HG03175 (cell line): ENCODE results near the gene IL18R1.

ENCODE experiments used
- ATAC-seq: cut with Tn5 transposase; IDR thresholded peaks from one replicate; pipeline ENCODE4 v1.9.1; 2021; ENCODE audit warnings: mild to moderate bottlenecking, moderate library complexity; ENCODE audit not compliant: unreplicated experiment

Gene IL18R1

DNA sequence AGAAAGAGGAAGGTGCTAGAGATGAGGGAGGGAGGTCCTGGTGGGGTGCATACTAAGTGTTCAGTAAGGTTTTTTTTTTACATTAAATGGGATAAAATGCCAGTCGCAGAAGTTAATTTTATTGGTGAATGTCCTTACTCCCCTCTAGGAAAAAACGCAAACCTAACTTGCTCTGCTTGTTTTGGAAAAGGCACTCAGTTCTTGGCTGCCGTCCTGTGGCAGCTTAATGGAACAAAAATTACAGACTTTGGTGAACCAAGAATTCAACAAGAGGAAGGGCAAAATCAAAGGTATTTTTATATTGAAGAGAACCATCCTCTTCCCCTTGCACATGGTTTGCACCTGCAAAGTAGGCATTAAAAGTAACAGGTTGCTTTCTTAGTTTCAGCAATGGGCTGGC, 12.7 kb upstream of the IL18R1 start:
- no peak for ATAC-seq

- ATAC-seq = no peak
Measured at GRCh38 chr2:102344397-102344796, 11.2 kb upstream of the IL18R1 start.

DNA sequence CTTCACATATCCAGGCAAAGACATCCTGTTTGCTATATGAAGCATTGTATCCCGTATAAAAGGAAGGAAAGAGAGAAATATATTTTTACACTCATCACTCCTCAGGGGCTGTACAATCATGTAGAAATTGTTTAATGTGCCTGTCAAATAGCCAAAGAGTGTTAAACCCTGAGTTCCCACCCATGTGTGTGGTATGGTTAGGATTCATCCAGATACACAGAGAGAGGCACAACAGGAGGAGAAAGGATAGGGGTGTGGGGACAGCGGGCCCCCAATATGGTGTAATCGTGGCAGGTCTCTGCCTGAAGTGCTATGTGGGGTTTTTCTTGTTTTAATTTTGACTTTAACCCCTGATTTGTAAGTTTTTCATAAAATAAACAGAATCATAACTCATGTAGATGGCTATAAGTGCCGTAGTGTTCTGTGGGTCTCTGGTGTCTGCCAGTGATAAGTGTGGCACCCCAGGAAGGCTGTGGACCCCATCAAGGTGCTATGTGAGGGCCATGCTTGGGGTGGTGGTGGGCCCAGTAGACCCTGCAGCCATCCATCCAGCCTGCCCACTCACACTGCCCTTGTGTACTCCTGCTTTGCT, 10.2 kb upstream of the IL18R1 start:
- no peak for ATAC-seq

DNA sequence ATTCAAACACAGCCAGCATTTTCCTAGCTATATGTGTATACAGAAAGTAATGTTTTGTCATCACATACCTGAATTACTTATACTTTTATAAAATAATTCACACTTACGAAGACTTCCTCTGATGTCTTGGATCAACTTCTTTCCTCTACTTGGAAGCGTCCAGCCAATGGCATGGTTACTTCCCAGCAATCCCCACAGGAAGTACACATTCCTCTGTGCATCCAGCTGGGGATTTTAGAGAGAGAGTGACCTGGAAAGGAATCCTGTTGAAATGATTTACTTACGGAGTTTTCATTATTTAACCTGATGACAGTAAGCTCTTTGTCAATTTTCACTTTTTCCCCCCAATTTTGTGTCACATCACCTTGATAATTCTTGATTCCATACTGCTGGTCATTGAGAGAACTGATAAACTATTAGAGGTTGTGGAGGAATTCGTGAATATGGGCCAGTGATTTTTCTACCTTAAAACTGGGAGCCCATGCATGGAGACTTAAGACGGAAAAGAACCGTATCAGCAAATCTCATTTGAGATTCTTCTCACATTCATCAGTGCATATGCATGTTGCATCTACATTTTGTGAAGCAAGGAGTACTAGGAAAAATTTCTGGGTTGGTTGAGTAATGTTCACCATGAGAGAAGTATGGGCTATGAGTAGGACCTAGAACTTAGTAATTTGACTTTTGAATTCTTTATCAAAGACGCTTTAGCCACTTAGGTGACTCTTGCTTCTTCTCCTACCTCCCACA, 9.0 kb upstream of the IL18R1 start:
- no peak for ATAC-seq

DNA sequence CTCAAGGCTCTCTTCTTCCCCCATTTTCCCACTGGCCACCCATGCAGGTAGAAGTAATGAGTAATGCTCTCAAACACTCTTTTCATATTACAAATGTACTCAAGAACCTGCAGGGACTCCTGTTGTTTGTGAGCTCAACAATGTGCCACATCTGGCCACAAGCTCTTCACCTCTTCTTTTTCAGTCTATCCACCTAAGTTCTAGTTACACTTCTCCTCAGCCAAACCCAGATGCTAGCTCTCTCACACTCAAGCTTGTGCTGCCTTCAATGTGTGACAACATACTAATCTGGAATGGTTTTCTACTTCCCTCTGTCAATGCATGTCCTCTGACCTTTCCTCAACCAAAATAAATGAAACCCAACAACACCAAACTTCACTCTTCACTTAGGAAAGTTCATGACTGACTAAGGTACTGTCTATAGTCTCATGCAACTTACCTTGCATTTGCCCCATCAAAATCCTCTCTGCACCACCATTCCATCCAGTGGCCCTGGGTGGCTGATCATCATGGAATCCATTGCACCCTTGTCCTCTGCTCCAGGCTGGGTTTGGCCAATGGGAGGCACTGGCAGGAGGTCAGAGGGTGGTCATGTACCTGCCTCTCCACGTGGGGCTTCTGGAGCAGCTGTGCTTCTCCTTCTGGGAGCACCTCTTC, 5.3 kb upstream of the IL18R1 start:
- ATAC-seq = no peak

DNA sequence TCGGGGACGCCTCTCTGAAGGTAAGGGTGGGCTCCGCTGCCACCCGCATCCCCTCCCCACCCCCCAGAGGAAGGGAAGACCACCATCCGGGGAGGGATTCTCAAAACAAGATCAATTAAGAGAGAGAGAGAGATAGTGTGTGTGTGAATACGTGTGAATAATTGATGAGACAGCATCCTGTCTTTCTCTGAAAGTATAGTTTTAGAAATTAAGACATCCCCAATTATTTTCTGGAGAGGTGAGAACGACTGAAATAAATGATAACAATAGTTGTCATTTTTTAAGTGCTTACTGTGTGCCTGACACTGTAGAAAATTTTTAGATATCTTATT, 751 bp downstream of the IL18R1 start:
- ATAC-seq = peak; percentile 4

- ATAC-seq = no peak
Measured at GRCh38 chr2:102356741-102357140, 1.1 kb downstream of the IL18R1 start.

DNA sequence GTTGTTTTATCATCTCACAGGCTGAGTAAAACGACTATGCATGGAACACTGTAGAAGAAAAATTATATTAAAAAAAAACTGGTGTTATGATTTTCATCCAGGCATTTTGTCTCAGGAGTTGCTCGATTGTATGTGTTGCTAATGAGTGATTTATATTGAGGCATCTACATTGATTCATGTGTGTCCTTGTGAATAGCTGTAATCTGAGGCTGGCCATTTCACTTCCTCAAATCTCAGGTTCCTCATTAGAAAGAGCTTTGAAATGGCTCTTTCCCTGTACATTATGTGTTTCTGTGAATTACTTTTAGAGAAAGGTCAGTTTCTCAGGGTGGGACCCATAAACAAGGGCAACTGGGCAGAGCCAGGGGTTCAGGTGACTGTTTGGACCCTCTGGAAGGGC, 2.3 kb downstream of the IL18R1 start:
- ATAC-seq = no peak

- ATAC-seq = no peak
Measured at GRCh38 chr2:102358496-102358895, 2.9 kb downstream of the IL18R1 start.

DNA sequence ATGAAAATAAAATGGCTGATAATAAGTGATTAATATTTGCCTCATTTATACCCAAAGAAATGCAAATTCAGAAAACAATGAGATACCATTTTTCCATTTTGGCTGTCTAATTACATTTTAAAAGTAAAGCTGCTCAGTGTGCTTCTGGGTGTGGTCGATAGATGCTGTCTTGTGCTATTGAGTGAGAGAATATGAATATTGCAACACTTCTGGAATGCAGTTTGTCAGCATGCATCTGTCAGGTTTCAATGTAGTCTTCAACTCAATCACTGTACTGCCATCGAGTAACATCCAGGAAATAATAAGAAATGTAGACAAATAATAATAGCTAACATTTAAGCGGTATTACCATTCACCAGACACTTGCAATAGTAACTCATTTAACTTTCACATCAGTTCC, 3.9 kb downstream of the IL18R1 start:
- no peak for ATAC-seq

DNA sequence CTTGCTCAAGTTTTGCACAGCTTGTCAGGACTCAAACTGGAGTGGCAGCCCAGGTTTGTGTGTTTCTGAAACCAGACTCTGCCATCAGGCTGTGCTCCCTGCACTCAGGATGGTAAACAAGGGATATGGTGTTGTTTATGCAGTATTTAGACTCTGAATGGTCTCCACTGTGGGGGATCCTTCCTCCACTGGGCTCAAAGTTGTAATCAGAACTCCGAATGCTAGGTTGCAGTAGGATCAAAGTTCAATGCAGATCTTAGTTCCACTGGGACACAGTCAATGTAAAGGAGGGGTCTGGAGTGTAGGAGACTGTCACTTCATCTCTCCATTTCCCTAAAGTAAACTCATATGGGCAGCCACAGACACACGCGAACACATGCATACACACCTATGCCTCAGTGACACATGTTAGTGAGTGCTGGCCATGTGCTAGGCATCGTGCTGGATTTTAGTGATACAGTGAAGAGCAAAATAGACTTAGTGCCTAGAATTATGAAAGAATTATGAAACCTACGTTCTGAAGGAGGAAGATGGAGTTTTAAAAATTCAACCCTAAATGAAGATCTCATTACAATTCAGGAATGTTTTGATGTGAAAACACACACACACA, 6.1 kb downstream of the IL18R1 start:
- ATAC-seq = no peak

DNA sequence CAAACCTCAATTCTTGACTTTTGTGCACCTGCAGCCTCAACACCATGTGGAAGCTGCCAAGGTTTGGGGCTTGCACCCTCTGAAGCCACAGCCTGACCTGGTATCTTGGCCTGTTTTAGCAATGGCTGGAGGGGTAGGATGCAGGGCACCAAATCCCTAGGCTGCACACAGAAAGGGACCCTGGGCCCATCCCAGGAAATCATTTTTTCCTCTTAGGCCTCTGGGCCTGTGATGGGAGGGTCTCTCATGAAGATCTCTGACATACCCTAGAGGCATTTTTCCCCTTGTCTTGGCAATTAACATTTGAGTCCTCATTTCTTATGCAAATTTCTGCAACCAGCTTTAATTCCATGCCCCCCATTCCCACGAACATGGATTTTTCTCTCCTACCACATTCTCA, 10.2 kb downstream of the IL18R1 start:
- no peak for ATAC-seq

GRCh38 chr2:102366406-102367112, 11.0 kb downstream of the IL18R1 start:
- peak; percentile 65 for ATAC-seq

GRCh38 chr2:102367331-102367971, 11.9 kb downstream of the IL18R1 start:
- ATAC-seq = peak; percentile 70

GRCh38 chr2:102368461-102369109, 13.0 kb downstream of the IL18R1 start:
- ATAC-seq = no peak

GRCh38 chr2:102369866-102370265, 14.3 kb downstream of the IL18R1 start:
- ATAC-seq = no peak

DNA sequence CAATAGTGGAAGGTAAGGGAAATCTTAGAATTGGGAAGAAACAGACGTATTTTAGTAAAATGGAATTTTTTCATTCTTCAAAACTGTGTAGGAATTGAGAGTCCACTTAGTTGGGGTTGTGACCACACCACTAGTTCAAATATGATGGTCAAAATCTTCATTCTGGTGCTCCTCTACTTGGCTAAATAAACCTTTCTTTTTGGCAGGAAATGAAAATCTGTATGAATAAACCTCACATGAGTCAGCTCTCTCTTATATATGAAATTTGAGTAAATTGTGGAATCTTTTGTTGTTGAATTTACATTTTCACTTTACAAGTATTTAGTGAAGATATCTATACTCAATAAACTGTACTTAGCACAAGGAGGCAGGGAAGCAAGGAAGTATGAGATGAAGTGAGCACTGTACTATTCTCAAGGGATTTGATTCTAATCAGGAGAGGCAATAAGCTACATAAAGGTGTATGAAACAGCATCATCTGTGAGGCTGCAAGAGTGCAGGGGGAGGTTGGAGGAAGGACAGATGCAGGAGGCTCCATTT, 20.5 kb downstream of the IL18R1 start:
- ATAC-seq = no peak

- no peak for ATAC-seq
Measured at GRCh38 chr2:102383722-102384121, 28.1 kb downstream of the IL18R1 start.

- ATAC-seq = no peak
Measured at GRCh38 chr2:102385522-102385921, 29.9 kb downstream of the IL18R1 start.

- no peak for ATAC-seq
Measured at GRCh38 chr2:102386004-102386403, 30.4 kb downstream of the IL18R1 start.
